Endothelial cell (in vitro differentiated cells): ENCODE measurements around the gene TBC1D14. TPM values are rescaled to one million over a fixed set of nuclear protein-coding genes. Genes with fewer than 3 reads are reported as not detected.

ENCODE experiments used
- DNase-seq: peaks from one replicate; pipeline ENCODE4 v3.0.0; 2021; ENCODE audit warnings: low spot score
- H3K27ac Mint-ChIP-seq: one replicate; pipeline ENCODE4 v1.8.0; 2021; ENCODE audit warnings: mixed read lengths, inconsistent platforms; ENCODE audit not compliant: unreplicated experiment
- H3K27me3 Mint-ChIP-seq: one replicate; pipeline ENCODE4 v1.8.0; 2021; ENCODE audit warnings: mild to moderate bottlenecking, moderate library complexity, mixed read lengths, inconsistent platforms; ENCODE audit not compliant: unreplicated experiment
- H3K36me3 Mint-ChIP-seq: one replicate; pipeline ENCODE4 v1.8.0; 2021; ENCODE audit warnings: mild to moderate bottlenecking, low read depth, mixed read lengths, inconsistent platforms; ENCODE audit not compliant: unreplicated experiment
- H3K4me1 Mint-ChIP-seq: one replicate; pipeline ENCODE4 v1.8.0; 2021; ENCODE audit warnings: mild to moderate bottlenecking, mixed read lengths, inconsistent platforms; ENCODE audit not compliant: unreplicated experiment
- H3K4me3 Mint-ChIP-seq: one replicate; pipeline ENCODE4 v1.8.0; 2021; ENCODE audit warnings: mild to moderate bottlenecking, mixed read lengths, inconsistent platforms; ENCODE audit not compliant: unreplicated experiment
- H3K9me3 Mint-ChIP-seq: one replicate; pipeline ENCODE4 v1.8.0; 2021; ENCODE audit warnings: mixed read lengths, inconsistent platforms; ENCODE audit not compliant: unreplicated experiment
- CTCF ChIP-seq: fragments of 200-600 bp; sonication (generic); IDR thresholded peaks from one replicate; pipeline ENCODE4 v1.5.0; 2021; ENCODE audit warnings: antibody characterized with exemption; ENCODE audit not compliant: unreplicated experiment
- total RNA-seq: library from RNA; stranded (reverse); fragmentation: NEBNext Ultra II Directional; extraction: Animal tissue kit (Norgen Biotek cat#: 25700); gene quantifications from one replicate; pipeline ENCODE4 v1.2.1, GENCODE V29; 2021; ENCODE audit not compliant: unreplicated experiment

The TBC1D14 gene
- total RNA-seq, 1 donor from 2014 or later, result 33.0 TPM

GRCh38 chr4:7005571-7005970, 95.9 kb downstream of the TBC1D14 start:
- TF ChIP-seq CTCF, result no peak
- H3K9me3 Mint-ChIP-seq, result no peaks in the 10 kb centered on the region
- H3K27ac Mint-ChIP-seq, result no peak overlapping the region
- DNase-seq, result no peak
- H3K4me3 Mint-ChIP-seq, result no peak overlapping the region
- peaks cover 7% of the 10 kb centered on the region for H3K27me3 Mint-ChIP-seq
- H3K4me1 Mint-ChIP-seq, result no peaks in the 10 kb centered on the region
- H3K36me3 Mint-ChIP-seq, result peaks cover 33% of the 10 kb centered on the region

- peaks cover 33% of the 10 kb centered on the region for H3K36me3 Mint-ChIP-seq
- no peaks in the 10 kb centered on the region for H3K9me3 Mint-ChIP-seq
- H3K27ac Mint-ChIP-seq, result no peak overlapping the region
- no peak overlapping the region for H3K4me3 Mint-ChIP-seq
- no peak for DNase-seq
- H3K4me1 Mint-ChIP-seq, result no peaks in the 10 kb centered on the region
- peaks cover 4% of the 10 kb centered on the region for H3K27me3 Mint-ChIP-seq
- no peak for TF ChIP-seq CTCF
Observed at GRCh38 chr4:7006411-7006810, 96.8 kb downstream of the TBC1D14 start.

GRCh38 chr4:7007142-7007907, 97.7 kb downstream of the TBC1D14 start:
- Mint-ChIP-seq H3K36me3 (peaks cover 27% of the 10 kb centered on the region), H3K27ac (no peak overlapping the region), H3K4me3 (no peak overlapping the region), H3K4me1 (no peaks in the 10 kb centered on the region), H3K27me3 (peaks cover 1% of the 10 kb centered on the region), H3K9me3 (no peaks in the 10 kb centered on the region)
- no peak for TF ChIP-seq CTCF
- DNase-seq, result no peak

GRCh38 chr4:7007944-7008343, 98.3 kb downstream of the TBC1D14 start:
- TF ChIP-seq CTCF, result no peak
- no peak overlapping the region for H3K4me3 Mint-ChIP-seq
- H3K4me1 Mint-ChIP-seq, result no peaks in the 10 kb centered on the region
- DNase-seq, result no peak
- H3K27ac Mint-ChIP-seq, result no peak overlapping the region
- peaks cover 1% of the 10 kb centered on the region for H3K27me3 Mint-ChIP-seq
- H3K36me3 Mint-ChIP-seq, result peaks cover 27% of the 10 kb centered on the region
- no peaks in the 10 kb centered on the region for H3K9me3 Mint-ChIP-seq

GRCh38 chr4:7009564-7009963, 99.9 kb downstream of the TBC1D14 start:
- no peak for TF ChIP-seq CTCF
- H3K4me3 Mint-ChIP-seq, result no peak overlapping the region
- H3K27ac Mint-ChIP-seq, result no peak overlapping the region
- H3K4me1 Mint-ChIP-seq, result no peaks in the 10 kb centered on the region
- peaks cover 27% of the 10 kb centered on the region for H3K36me3 Mint-ChIP-seq
- no peaks in the 10 kb centered on the region for H3K27me3 Mint-ChIP-seq
- DNase-seq, result no peak
- no peaks in the 10 kb centered on the region for H3K9me3 Mint-ChIP-seq
